ENCODE data around the gene VPS37B.

- TF ChIP-seq POLR2A (IDR thresholded peaks at IDR 0.05): no peak
- no peak for TF ChIP-seq CTCF (IDR thresholded peaks at IDR 0.05)
Measured at GRCh38 chr12:122839907-122840554, 55.9 kb downstream of the VPS37B start.

Data from uterus (tissue), 2 donors.